ENCODE results near the gene TAS2R3. TPM values are rescaled to one million over a fixed set of nuclear protein-coding genes. Genes with fewer than 3 reads are reported as not detected.

The TAS2R3 gene
- total and polyA plus RNA-seq, 7 donors, result 0.08 to 0.26 (median 0.25) TPM; not detected in 2

DNA sequence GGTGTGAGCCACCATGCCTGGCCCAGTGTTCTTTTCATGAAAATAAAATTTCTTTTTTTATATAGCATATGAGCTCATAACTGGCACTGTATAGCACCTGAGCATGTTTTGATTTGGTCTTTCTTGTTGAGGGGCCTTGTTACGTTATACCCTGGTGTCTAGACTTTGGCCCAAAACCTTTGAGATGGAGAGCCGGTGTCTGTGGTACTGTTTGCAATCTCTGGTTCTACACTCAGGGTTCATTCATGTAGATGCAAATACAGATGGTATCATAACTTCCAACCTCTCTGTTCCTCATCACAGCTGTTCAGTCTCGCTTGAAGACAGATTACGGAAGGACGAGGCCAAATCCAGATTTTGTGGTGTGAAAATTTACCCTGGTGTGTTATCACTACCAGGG, 26.0 kb downstream of the TAS2R3 start, which contains the start of gene TAS2R5:
Gene TAS2R5 (plus strand): TSS at position 301 of the 400 bp plus-strand sequence. CDS start 145 bp downstream, outside the sequence.
- ATAC-seq (no peak), DNase-seq (no peak)
- Histone ChIP-seq H3K27me3 (ENCODE audit: insufficient read depth in 3 of 3, low read length in 2 of 3) (no peaks in the 10 kb centered on the region), H3K4me3 (no peak within 1 kb of the TSS), H3K4me1 (no peaks in the 10 kb centered on the region), H3K36me3 (ENCODE audit: insufficient read depth in 1 of 2, low read depth in 1 of 2) (peaks cover 0 to 17% of the 10 kb centered on the region in 2 donors), H3K9me3 (no peaks in the 10 kb centered on the region), H3K27ac (no peak within 1 kb of the TSS)
- intact Hi-C loops (cut with DNase I), result loop anchor here in 1 of 2 donors (5.0 kb wide), 1 partner anchor 138 kb away; no protein-coding TSS in a partner anchor
- TF ChIP-seq, protein P1, sequence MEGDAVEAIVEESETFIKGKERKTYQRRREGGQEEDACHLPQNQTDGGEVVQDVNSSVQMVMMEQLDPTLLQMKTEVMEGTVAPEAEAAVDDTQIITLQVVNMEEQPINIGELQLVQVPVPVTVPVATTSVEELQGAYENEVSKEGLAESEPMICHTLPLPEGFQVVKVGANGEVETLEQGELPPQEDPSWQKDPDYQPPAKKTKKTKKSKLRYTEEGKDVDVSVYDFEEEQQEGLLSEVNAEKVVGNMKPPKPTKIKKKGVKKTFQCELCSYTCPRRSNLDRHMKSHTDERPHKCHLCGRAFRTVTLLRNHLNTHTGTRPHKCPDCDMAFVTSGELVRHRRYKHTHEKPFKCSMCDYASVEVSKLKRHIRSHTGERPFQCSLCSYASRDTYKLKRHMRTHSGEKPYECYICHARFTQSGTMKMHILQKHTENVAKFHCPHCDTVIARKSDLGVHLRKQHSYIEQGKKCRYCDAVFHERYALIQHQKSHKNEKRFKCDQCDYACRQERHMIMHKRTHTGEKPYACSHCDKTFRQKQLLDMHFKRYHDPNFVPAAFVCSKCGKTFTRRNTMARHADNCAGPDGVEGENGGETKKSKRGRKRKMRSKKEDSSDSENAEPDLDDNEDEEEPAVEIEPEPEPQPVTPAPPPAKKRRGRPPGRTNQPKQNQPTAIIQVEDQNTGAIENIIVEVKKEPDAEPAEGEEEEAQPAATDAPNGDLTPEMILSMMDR (IDR thresholded peaks at IDR 0.05), result no peak
- 71 to 88% (median 75%) methylated on average over 5 of the region's 5 CpGs for WGBS, 3 donors

DNA sequence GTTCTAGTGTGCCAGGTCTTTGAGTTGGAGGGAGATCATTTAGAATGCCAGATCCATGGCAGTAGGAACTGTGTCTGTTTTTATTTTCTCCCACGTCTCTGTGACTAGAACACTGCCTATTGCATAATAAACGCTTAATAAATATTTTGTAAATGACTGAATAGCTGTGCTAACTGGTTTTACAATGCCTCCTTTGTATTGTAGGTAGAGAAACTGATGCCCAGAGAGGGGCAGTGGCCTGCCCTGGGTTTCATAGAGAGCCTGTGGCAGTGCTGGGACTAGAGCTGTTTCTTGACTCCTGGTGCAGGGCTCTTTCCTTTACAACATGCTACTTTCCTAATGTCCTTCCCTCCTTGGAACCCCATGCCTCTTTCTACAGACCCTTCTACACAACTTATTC, 28.6 kb downstream of the TAS2R3 start:
- WGBS, 3 donors, result 72 to 83% (median 82%) methylated on average over 2 of the region's 2 CpGs
- Histone ChIP-seq H3K36me3 (ENCODE audit: insufficient read depth in 1 of 2, low read depth in 1 of 2) (peaks cover 2 to 17% of the 10 kb centered on the region in 2 donors), H3K4me1 (no peaks in the 10 kb centered on the region), H3K4me3 (no peak overlapping the region), H3K27ac (no peak overlapping the region), H3K27me3 (ENCODE audit: insufficient read depth in 3 of 3, low read length in 2 of 3) (no peaks in the 10 kb centered on the region), H3K9me3 (no peaks in the 10 kb centered on the region)
- ATAC-seq, result no peak
- TF ChIP-seq, protein P1 (IDR thresholded peaks at IDR 0.05), result no peak
- intact Hi-C loops (cut with DNase I), result no loop called here
- DNase-seq, result no peak

Other genes with a start within 250 kb of the TAS2R3 start
- gene AGK, start 212.7 kb upstream of the TAS2R3 start, total RNA-seq, result 10 to 100 TPM in 2 of 4 donors, 1 to 10 TPM in 2; 7.8 to 15.4 (median 9.8) TPM
- gene AGK, start 212.7 kb upstream of the TAS2R3 start, polyA plus RNA-seq, result 10 to 100 TPM in 1 of 3 donors, 1 to 10 TPM in 2; 5.8 to 10.3 (median 7.3) TPM
- gene DENND11, start 61.9 kb upstream of the TAS2R3 start, total RNA-seq, result 1 to 10 TPM; 4.4 to 5.7 (median 5.0) TPM
- gene DENND11, start 61.9 kb upstream of the TAS2R3 start, polyA plus RNA-seq, result 1 to 10 TPM; 1.7 to 4.2 (median 2.3) TPM
- gene WEE2, start 55.7 kb upstream of the TAS2R3 start, total RNA-seq, result not detected
- not detected for gene WEE2, start 55.7 kb upstream of the TAS2R3 start, polyA plus RNA-seq
- gene SSBP1, start 25.7 kb upstream of the TAS2R3 start, total RNA-seq, result 100 to 1,000 TPM in 1 of 4 donors, 10 to 100 TPM in 3; 61.3 to 112 (median 86.8) TPM
- 100 to 1,000 TPM; 154 to 272 (median 214) TPM for gene SSBP1, start 25.7 kb upstream of the TAS2R3 start, polyA plus RNA-seq
- gene TAS2R4, start 12.6 kb downstream of the TAS2R3 start, total RNA-seq, result under 1 TPM; 0.15 to 0.60 (median 0.29) TPM
- gene TAS2R4, start 12.6 kb downstream of the TAS2R3 start, polyA plus RNA-seq, result under 1 TPM; 0.04 to 0.07 (median 0.04) TPM
- gene TAS2R5, start 26.1 kb downstream of the TAS2R3 start, total RNA-seq, result under 1 TPM in 2 of 4 donors, not detected in 2; 0.32 to 0.66 TPM
- gene TAS2R5, start 26.1 kb downstream of the TAS2R3 start, polyA plus RNA-seq, result under 1 TPM; 0.06 to 0.40 (median 0.21) TPM
- not detected for gene PRSS37, start 77.4 kb downstream of the TAS2R3 start, total RNA-seq
- gene PRSS37, start 77.4 kb downstream of the TAS2R3 start, polyA plus RNA-seq, result not detected
- gene OR9A4, start 152.3 kb downstream of the TAS2R3 start, total RNA-seq, result not detected
- gene OR9A4, start 152.3 kb downstream of the TAS2R3 start, polyA plus RNA-seq, result under 1 TPM in 1 of 3 donors, not detected in 2; 0.03 TPM
- gene CLEC5A, start 182.9 kb downstream of the TAS2R3 start, total RNA-seq, result 1 to 10 TPM in 1 of 4 donors, under 1 TPM in 2, not detected in 1; 0.34 to 1.2 (median 0.91) TPM
- gene CLEC5A, start 182.9 kb downstream of the TAS2R3 start, polyA plus RNA-seq, result under 1 TPM; 0.04 to 0.33 (median 0.11) TPM
- not detected for gene TAS2R38, start 209.7 kb downstream of the TAS2R3 start, total RNA-seq
- not detected for gene TAS2R38, start 209.7 kb downstream of the TAS2R3 start, polyA plus RNA-seq
- under 1 TPM; 0.28 to 0.74 (median 0.55) TPM for gene MGAM, start 231.8 kb downstream of the TAS2R3 start, total RNA-seq
- under 1 TPM; 0.01 to 0.13 (median 0.03) TPM for gene MGAM, start 231.8 kb downstream of the TAS2R3 start, polyA plus RNA-seq